ENCODE data around the gene ETFBKMT.

ETFBKMT gene

GRCh38 chr12:31659087-31659942 lies at the start of gene ETFBKMT:
Gene ETFBKMT, plus strand, starts transcription at chr12:31659688. Its CDS starts 2,266 bp downstream, at chr12:31661954.
- H3K4me3 ChIP-seq (ENCODE audit: low read depth in 1 of 5, low read length in 5 of 5), result peak within 1 kb of the TSS; percentile 74 to 100 (median 96)
- no peaks in the 10 kb centered on the region for H3K27me3 ChIP-seq (ENCODE audit: control insufficient read depth in 5 of 5, insufficient read depth in 4 of 5, low read length in 5 of 5)
- peaks cover 6 to 13% (median 9%) of the 10 kb centered on the region in 5 donors for H3K36me3 ChIP-seq (ENCODE audit: control insufficient read depth in 5 of 5, insufficient read depth in 5 of 5, low read length in 5 of 5)
- H3K4me1 ChIP-seq (ENCODE audit: control insufficient read depth in 5 of 5, insufficient read depth in 5 of 5, low read length in 5 of 5), result peaks cover 0 to 12% (median 6%) of the 10 kb centered on the region in 5 donors
- peak within 1 kb of the TSS; percentile 96 for H3K27ac ChIP-seq (ENCODE audit: low read depth, low read length)
- peak within 1 kb of the TSS; percentile 76 to 100 (median 94) for H3K9ac ChIP-seq (ENCODE audit: low read length in 5 of 5)
- H3K9me3 ChIP-seq (ENCODE audit: control insufficient read depth in 5 of 5, low read length in 5 of 5), result no peaks in the 10 kb centered on the region

- no peaks in the 10 kb centered on the region for H3K27me3 ChIP-seq (ENCODE audit: control insufficient read depth in 5 of 5, insufficient read depth in 4 of 5, low read length in 5 of 5)
- no peak overlapping the region for H3K9ac ChIP-seq (ENCODE audit: low read length in 5 of 5)
- no peak overlapping the region for H3K27ac ChIP-seq (ENCODE audit: low read depth, low read length)
- no peak overlapping the region for H3K4me3 ChIP-seq (ENCODE audit: low read depth in 1 of 5, low read length in 5 of 5)
- H3K36me3 ChIP-seq (ENCODE audit: control insufficient read depth in 5 of 5, insufficient read depth in 5 of 5, low read length in 5 of 5), result no peaks in the 10 kb centered on the region
- H3K9me3 ChIP-seq (ENCODE audit: control insufficient read depth in 5 of 5, low read length in 5 of 5), result peaks cover 0 to 11% (median 5%) of the 10 kb centered on the region in 5 donors
- no peaks in the 10 kb centered on the region for H3K4me1 ChIP-seq (ENCODE audit: control insufficient read depth in 5 of 5, insufficient read depth in 5 of 5, low read length in 5 of 5)
Measured at GRCh38 chr12:31612819-31613218, 46.7 kb upstream of the ETFBKMT start.

GRCh38 chr12:31618228-31619025 lies 41.1 kb upstream of the ETFBKMT start:
- Histone ChIP-seq H3K27ac (ENCODE audit: low read depth, low read length) (no peak overlapping the region), H3K4me3 (ENCODE audit: low read depth in 1 of 5, low read length in 5 of 5) (no peak overlapping the region), H3K27me3 (ENCODE audit: control insufficient read depth in 5 of 5, insufficient read depth in 4 of 5, low read length in 5 of 5) (no peaks in the 10 kb centered on the region), H3K4me1 (ENCODE audit: control insufficient read depth in 5 of 5, insufficient read depth in 5 of 5, low read length in 5 of 5) (no peaks in the 10 kb centered on the region), H3K9me3 (ENCODE audit: control insufficient read depth in 5 of 5, low read length in 5 of 5) (no peaks in the 10 kb centered on the region), H3K9ac (ENCODE audit: low read length in 5 of 5) (no peak overlapping the region), H3K36me3 (ENCODE audit: control insufficient read depth in 5 of 5, insufficient read depth in 5 of 5, low read length in 5 of 5) (no peaks in the 10 kb centered on the region)

- H3K9ac ChIP-seq (ENCODE audit: low read length in 5 of 5), result no peak overlapping the region
- H3K4me3 ChIP-seq (ENCODE audit: low read depth in 1 of 5, low read length in 5 of 5), result no peak overlapping the region
- no peaks in the 10 kb centered on the region for H3K9me3 ChIP-seq (ENCODE audit: control insufficient read depth in 5 of 5, low read length in 5 of 5)
- no peak overlapping the region for H3K27ac ChIP-seq (ENCODE audit: low read depth, low read length)
- no peaks in the 10 kb centered on the region for H3K36me3 ChIP-seq (ENCODE audit: control insufficient read depth in 5 of 5, insufficient read depth in 5 of 5, low read length in 5 of 5)
- H3K27me3 ChIP-seq (ENCODE audit: control insufficient read depth in 5 of 5, insufficient read depth in 4 of 5, low read length in 5 of 5), result no peaks in the 10 kb centered on the region
- H3K4me1 ChIP-seq (ENCODE audit: control insufficient read depth in 5 of 5, insufficient read depth in 5 of 5, low read length in 5 of 5), result no peaks in the 10 kb centered on the region
Measured at GRCh38 chr12:31620311-31620710, 39.2 kb upstream of the ETFBKMT start.

GRCh38 chr12:31622038-31622437 lies 37.5 kb upstream of the ETFBKMT start:
- Histone ChIP-seq H3K4me3 (ENCODE audit: low read depth in 1 of 5, low read length in 5 of 5) (no peak overlapping the region), H3K4me1 (ENCODE audit: control insufficient read depth in 5 of 5, insufficient read depth in 5 of 5, low read length in 5 of 5) (no peaks in the 10 kb centered on the region)

GRCh38 chr12:31626270-31626995 lies 33.1 kb upstream of the ETFBKMT start:
- Histone ChIP-seq H3K27me3 (ENCODE audit: control insufficient read depth in 5 of 5, insufficient read depth in 4 of 5, low read length in 5 of 5) (no peaks in the 10 kb centered on the region), H3K9me3 (ENCODE audit: control insufficient read depth in 5 of 5, low read length in 5 of 5) (no peaks in the 10 kb centered on the region), H3K4me3 (ENCODE audit: low read depth in 1 of 5, low read length in 5 of 5) (no peak overlapping the region), H3K9ac (ENCODE audit: low read length in 5 of 5) (no peak overlapping the region), H3K4me1 (ENCODE audit: control insufficient read depth in 5 of 5, insufficient read depth in 5 of 5, low read length in 5 of 5) (peaks cover 3 to 18% (median 13%) of the 10 kb centered on the region in 5 donors), H3K36me3 (ENCODE audit: control insufficient read depth in 5 of 5, insufficient read depth in 5 of 5, low read length in 5 of 5) (no peaks in the 10 kb centered on the region), H3K27ac (ENCODE audit: low read depth, low read length) (no peak overlapping the region)

More at GRCh38 chr12:31622038-31622437, 37.5 kb upstream of the ETFBKMT start:
- Histone ChIP-seq H3K36me3 (ENCODE audit: control insufficient read depth in 5 of 5, insufficient read depth in 5 of 5, low read length in 5 of 5) (no peaks in the 10 kb centered on the region), H3K27ac (ENCODE audit: low read depth, low read length) (no peak overlapping the region), H3K9me3 (ENCODE audit: control insufficient read depth in 5 of 5, low read length in 5 of 5) (no peaks in the 10 kb centered on the region), H3K27me3 (ENCODE audit: control insufficient read depth in 5 of 5, insufficient read depth in 4 of 5, low read length in 5 of 5) (no peaks in the 10 kb centered on the region), H3K9ac (ENCODE audit: low read length in 5 of 5) (no peak overlapping the region)

GRCh38 chr12:31627456-31628054 lies 31.9 kb upstream of the ETFBKMT start:
- Histone ChIP-seq H3K9ac (ENCODE audit: low read length in 5 of 5) (no peak overlapping the region), H3K27ac (ENCODE audit: low read depth, low read length) (no peak overlapping the region), H3K4me1 (ENCODE audit: control insufficient read depth in 5 of 5, insufficient read depth in 5 of 5, low read length in 5 of 5) (peaks cover 3 to 18% (median 13%) of the 10 kb centered on the region in 5 donors), H3K4me3 (ENCODE audit: low read depth in 1 of 5, low read length in 5 of 5) (no peak overlapping the region), H3K36me3 (ENCODE audit: control insufficient read depth in 5 of 5, insufficient read depth in 5 of 5, low read length in 5 of 5) (no peaks in the 10 kb centered on the region), H3K9me3 (ENCODE audit: control insufficient read depth in 5 of 5, low read length in 5 of 5) (no peaks in the 10 kb centered on the region), H3K27me3 (ENCODE audit: control insufficient read depth in 5 of 5, insufficient read depth in 4 of 5, low read length in 5 of 5) (no peaks in the 10 kb centered on the region)

GRCh38 chr12:31629756-31630732 lies 29.4 kb upstream of the ETFBKMT start:
- Histone ChIP-seq H3K4me3 (ENCODE audit: low read depth in 1 of 5, low read length in 5 of 5) (peak overlapping the region in 4 of 5 donors; percentile 6 to 56 (median 47)), H3K9ac (ENCODE audit: low read length in 5 of 5) (peak overlapping the region in 3 of 5 donors; percentile 29 to 59 (median 38)), H3K27me3 (ENCODE audit: control insufficient read depth in 5 of 5, insufficient read depth in 4 of 5, low read length in 5 of 5) (no peaks in the 10 kb centered on the region), H3K36me3 (ENCODE audit: control insufficient read depth in 5 of 5, insufficient read depth in 5 of 5, low read length in 5 of 5) (no peaks in the 10 kb centered on the region), H3K27ac (ENCODE audit: low read depth, low read length) (peak overlapping the region; percentile 6), H3K4me1 (ENCODE audit: control insufficient read depth in 5 of 5, insufficient read depth in 5 of 5, low read length in 5 of 5) (peaks cover 3 to 18% (median 13%) of the 10 kb centered on the region in 5 donors), H3K9me3 (ENCODE audit: control insufficient read depth in 5 of 5, low read length in 5 of 5) (no peaks in the 10 kb centered on the region)

Measured in subcutaneous abdominal adipose tissue (tissue), 5 donors.